CD1c-positive myeloid dendritic cell (primary cell): ENCODE measurements around the gene BRD4.
A peak's percentile ranks its signal among the peaks of the same experiment; 100 is the strongest.

Experiments
- DNase-seq: peaks from one replicate; pipeline ENCODE4 v3.0.0-alpha.2; 2016; ENCODE audit errors: extremely low spot score

Gene BRD4

DNA sequence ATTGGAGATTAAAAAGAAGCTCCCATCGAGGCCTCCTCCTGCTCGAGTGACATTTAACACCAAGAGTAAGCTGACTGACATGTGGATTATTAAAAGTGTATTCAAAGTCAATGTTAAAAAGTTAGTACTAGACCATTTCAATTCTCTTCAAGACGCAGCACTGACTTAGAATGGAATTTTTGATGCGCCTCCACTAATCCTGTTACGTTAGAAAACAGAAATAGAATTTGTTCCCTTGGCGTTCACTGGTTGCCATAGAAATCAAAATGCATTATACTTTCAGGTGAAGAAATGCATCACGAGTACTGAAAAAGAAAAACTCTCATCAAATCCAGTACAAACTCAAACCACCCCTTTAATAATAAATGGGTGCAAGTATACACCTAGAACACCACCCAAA, 42.2 kb downstream of the BRD4 start:
- no peak for DNase-seq

DNA sequence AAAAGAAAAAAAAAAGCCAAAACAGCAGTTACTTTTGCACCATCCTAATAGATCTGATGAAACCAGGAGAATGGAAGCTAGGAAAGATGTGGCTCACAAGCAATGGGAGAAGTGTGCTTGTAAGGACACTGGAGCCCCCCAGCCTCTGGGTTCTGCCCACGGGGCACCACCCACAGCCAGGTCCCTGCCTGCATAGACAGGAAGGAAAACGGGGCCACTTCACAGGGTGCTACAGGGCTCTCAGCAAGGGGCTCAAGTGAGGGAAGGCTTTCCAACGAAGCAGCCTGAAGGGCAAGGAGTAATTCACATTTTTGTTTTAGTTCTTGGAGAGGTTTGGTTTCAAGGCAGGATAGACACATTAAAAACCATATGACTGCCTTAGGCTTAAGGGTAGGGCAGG, 42.7 kb downstream of the BRD4 start:
- DNase-seq: no peak

DNA sequence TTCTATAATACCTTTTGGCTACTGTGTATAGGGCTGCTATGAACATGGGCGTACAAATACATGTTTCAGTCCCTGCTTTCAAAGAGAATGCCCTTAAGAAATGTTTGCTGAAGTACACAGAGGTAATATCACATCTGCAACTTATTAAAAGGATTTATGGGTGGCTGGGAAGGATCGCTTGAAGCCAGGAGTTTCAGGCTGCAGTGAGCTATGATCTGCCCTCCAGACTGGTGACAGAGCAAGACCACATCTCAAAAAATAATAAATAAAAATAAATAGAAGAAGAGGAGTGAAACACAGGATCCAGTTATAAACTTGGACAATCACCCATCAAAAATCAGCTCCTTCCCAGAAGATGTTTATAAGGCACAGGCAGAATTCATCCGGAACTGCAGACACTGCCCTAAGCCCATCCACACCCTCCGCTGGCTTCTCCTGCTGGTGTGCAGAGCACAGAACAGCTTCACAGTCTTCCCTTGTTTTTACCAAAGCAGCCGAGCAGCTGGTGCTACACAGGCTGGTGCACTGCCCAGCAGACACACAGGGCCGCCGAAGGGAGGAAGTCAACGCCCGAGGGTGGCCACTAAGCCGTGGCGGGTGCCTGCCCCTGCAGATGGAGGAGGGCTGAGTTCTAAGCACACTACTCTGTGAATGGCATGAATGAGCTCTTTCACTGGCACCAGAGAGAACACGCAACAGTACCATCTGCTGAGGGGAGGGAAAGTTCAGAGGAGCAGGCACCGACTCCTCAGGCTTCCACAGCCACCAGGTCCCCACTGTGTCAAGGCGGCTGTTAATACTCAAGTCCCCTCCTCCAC, 44.0 kb downstream of the BRD4 start:
- DNase-seq: no peak

DNA sequence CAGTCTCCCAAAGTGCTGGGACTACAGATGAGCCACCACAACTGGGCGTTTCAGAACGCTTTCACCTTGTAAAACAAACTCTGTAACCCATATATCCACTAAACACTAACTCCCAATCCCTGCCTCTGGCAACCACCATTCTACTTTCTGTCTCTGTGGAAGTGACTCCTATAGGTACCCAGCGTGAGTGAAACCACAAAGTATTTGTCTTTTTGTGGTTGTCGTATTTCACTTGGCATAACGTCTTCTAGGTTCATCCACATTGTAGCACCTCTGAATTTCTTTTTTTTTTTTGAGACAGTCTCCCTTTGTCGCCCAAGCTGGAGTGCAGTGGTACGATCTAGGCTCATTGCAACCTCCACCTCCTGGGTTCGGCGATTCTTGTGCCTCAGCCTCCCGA, 44.8 kb downstream of the BRD4 start:
- DNase-seq: no peak

DNA sequence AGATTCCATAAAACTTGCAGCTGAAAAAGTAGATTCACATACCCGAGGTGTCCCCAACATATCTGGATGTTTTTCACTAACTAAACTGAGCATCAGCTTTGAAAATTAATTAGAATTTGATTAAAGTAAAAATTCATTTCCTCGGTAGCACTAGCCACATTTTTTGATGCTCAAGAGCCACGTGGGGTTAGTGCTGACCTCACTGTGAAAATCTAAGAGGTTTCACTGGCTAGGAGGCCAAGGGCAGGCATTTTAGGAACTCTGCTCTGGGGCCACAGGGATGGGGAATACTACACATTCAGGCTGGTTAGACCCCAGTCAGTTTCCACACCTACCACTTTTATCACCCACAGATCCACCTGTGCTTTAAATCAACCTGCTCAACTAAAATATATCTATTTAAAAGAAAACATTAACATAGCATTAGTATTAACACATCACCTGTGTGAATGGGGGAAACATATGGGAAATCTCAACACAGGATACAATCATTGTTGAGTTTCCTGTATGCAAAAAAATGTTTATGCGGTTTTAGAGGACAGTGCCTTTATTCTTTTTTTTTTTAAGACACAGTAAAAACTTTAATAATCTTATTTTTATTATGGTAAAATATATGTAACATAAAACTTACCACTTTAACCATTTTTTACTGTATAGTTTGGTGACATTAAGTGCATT, 45.5 kb downstream of the BRD4 start:
- DNase-seq: no peak

DNA sequence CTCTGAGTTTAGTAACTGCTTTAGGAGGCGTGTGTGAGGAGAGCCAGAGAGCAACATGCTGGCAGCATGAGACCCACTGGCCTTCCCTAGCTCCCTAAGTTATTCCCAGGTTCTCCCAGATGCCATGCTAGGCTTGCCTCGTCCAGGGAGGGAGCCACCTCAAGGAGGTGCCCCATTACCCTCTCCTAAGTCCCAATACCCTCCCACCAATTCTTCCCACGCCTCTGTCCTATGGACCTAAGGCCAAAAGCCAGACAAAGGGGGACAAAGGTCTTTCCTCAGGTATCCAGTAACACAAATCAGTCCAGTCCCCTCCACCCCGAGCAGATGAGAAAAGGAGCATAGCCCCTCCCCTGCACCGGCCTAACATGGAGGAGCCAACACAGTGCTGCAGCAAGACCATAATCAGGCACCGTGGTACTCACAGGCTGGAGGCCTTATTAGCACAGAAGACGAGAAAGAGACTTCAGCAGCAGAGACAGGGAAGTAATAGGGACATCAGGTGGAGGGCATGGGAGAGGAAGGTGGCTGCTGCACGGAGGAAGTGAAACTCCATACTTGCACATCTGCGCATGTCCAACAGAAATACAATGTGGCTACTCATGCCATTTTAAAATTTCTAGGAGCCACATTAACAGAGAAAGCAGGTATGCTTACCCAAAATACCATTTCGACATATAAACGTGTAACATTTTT, 46.3 kb downstream of the BRD4 start:
- DNase-seq: peak; percentile 67

DNA sequence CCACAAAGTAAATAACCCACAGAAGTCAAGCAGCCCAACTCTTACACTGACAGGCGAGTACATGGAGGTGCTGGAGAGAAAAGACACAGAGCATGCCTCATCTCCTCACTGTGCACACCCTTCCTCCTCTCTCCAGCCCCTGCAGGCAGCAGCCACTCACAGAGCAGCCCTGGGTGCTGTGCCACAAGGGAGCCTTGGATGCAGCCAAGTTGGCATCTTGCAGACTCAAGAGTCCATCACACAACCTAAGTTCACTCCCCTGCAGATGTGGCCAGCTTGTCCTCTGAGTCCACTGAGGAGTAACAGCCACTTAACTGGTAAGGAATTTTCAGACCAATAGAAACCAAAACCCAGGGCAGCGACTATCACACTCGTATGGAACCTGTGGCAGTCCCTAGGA, 47.4 kb downstream of the BRD4 start:
- DNase-seq: no peak

DNA sequence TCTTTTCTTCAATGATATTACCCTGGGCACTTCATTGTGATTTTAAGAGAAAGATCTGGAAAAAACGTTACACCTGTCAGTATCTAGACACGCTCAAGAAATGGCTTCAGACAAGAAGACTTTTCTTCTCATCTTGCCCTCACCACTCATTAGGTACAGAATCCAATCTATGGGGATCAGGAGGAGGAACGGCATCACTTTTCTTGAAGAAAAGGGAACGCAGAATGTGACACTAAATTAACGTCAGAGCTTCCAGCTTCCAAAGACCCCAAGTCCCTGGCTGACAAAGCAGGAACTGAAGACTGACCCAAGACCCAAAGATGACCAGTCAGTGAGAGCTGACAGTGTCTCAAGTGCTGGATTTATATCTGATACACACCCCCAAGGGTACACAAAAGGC, 48.2 kb downstream of the BRD4 start:
- no peak for DNase-seq

DNA sequence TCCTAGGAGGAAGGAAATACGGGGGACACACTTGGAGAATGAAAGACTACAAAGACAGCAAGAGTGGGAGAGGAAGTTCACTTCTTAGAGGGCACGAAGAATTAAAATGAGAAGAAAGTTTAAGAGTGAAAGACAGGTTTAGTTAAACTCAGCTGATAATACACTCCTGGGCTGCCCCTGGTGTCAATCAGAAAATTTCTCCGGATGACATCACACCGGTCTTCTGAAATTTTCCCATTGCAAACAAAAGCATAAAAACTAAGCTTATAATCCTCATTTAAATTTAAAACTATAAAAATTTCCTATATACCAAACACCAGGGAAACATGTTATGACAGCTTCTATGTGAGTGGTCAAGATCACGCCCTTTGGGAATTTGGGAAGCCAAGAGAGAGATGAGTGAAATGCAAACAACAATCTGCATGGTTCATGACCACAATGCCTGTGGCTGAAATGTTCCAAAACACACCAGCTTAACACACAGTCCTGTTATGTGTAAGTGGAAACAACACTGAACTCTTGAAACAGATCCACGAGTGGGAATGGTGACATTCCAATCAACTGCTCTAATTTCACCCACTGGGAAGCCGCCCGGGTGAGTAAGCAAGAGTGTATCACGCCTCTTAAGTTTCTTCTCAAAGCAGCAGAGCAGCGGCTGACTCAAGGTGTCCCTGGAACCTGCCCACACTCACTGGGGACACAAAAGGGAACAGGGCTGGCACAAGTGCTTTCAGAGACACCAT, 49.0 kb downstream of the BRD4 start:
- DNase-seq: peak; percentile 70

DNA sequence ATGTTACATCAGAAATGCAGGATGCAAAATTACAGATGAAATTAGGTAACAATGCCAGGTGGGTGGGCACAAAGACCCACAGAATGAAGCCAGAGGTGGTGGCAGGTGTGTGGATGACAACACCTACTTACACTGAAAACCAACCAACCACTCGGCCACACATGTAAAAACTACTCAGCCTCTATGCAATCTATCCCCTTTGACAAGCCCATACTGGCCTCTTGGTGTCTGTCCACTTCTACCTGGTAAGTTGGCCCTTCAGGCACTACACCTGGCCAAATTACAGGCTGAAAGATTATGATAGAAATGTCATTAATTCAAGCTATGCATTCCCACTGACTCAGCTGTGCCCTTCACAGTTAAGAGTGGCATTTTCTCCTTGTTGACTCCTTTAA, 50.0 kb downstream of the BRD4 start:
- no peak for DNase-seq

DNA sequence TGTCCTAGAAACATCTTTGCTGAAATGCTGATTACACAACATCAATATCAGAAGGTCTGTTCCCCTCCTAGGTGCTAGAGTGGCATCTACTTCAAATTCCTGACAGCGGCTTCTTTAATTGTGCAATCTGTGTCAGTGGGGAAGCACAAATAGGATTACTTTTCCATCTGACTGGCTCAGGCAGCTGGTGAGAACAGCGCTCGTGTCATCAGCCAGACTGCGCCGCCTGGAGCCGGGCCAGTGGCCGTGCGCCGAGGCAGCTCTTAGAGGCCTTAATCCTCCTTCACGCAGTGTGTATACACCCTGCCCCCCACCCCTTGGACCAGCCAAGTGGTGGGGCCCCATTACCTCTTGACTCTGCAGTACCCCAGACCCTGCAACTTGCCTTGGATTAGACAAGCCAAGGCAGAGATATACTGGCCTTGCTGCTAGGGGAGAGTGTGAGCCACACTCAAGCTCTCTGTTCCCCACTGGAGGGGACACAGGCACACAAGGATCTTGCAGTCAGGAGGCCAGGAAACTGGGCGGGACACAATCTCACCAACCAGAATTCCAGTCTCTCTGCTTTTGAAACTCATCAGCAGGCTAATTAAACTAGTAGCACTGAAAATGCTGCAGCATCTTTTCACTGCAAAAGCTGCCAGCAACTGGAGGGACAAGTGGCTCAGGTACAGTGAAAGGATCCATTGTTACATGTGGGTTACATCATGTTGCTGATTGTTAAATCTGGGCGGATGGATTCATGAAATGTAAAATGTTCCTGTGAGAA, 51.2 kb downstream of the BRD4 start:
- DNase-seq: peak; percentile 58

DNA sequence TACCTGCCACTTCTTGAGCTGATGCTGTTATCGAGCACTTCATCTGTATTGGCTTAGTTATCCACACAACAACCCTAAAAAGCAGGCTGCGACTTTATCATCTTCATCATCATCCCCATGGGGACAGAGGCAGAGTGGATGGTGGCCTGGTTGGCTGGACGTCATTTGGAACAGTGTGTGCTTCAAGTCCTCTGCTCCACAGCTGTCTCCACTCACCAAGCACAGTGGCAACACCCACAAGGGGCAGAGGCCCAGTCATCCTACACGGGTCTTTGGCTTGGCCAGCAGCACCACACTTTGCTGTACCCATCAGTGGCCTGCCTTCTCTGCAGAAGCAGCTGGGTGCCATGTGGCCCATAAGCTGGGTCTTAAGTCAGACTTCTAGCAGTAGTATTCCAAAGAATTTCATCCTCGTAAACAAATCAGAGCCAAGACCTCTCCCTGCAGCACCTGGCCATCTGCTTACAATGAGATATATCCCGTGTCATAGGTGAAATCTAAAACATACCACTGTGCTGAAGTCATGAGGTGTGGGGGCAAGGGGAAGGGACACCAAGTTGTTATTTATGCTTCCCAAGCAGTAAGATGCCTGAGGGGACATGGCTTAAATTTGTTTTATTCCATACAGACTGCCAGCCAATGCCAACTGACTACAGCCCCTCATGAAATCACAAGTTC, 52.2 kb downstream of the BRD4 start:
- DNase-seq: no peak

DNA sequence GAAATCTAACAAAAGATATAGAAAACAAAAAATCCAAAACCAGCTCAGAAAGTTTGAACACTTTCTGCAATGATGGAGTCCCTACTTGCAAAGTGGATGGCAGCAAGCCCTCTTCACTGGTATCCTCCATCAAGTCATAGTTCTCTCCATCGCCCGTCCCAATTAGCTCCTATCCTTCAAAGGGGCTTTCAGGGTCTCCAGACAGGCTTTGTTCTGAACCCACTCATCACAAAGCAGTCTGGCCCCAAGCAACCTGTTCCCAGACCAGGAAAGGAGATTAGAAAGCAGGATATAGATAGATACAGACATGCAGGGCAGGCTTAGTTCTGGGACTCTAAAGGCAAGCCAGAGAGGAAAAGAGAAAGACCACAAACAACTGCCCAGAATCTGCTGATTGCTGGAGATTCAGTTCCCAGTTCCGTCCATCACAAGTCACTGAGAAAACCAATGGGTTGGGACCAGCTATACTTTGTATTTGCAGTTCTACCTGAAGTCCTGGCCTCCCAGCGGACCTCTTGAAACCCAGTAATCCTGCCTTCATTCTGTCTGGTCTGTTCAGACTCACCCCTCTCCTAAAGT, 52.9 kb downstream of the BRD4 start:
- DNase-seq: no peak

DNA sequence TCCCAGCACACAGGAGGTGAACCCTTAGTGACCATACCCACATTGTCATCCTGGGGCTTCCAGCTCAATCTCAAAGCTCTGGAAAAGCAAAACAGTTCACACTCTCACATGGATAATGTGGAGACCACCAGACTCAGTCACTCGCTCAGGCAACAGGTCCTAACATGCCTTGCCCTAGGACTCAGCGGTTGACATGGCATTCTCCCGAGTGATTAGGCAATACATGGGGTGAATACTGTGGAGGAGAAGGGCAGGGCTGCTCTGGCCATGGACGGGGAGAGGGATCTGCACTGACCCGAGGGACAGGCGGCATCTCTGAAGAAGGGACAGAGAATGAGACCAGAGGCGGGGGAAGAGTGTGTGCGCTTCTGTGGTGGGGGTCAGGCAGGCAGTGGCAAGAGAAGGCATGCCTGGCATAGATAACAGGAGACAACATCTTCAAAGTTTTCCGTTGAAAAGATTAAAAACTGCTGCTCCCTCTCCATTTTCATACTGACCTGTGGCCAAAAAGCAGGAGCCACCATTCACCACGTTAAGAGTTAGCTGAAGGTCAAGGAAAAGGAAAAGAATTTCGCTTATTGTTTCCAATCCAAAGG, 55.6 kb downstream of the BRD4 start:
- no peak for DNase-seq

DNA sequence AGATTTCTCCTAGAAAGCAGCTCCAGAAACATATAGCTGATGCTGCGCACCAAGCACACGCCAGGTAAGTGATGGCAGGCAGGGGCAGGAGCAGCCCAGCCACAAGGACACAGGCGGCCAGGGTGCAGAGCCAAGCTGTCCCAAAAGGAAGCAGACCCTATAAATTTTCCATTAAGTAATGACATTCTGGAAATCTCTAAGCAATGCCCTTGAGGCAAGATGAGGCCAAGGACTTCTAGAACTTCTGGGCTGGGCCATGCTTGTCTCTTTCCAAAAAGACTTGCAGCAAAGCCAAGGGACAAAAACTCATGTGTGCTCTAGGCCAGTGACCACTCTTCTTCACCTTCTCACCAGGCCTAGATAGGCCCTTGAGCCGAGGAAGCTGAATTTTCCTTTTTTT, 57.9 kb downstream of the BRD4 start:
- DNase-seq: no peak

DNA sequence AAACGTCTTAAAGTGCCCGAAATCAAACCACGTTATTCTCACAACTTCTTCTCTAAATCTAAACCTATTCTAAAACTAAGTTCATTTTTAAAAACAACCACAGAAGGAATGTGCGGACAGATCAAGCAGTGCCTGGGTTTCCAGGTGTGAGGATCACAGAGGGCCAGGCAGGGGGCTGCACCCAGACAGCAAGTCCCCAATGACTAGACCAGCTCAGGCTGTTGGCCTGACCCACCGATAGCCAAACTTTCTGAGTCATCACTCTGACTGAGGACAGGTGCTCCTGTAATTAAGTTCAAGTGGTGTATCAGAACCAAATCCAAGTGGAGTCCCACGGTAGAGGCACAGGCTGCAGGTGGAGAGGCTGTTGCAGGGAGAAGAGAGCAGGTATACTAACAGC, 62.5 kb downstream of the BRD4 start:
- DNase-seq: no peak

DNA sequence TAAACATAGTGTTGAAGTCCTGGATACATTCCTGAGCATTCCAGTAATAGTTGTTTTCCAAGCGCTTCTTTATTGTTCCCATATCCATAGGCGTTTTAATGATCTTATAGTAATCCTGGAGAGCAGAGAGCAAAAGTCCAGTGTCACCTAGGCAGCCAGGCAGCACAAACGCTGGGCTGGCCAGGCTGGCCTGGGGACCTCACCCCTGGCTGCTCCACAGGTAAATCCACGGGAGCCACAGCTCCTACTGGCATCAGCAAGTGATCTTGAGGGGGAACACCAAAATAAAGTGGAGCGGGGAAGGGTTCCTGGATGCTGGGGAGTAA, 63.4 kb downstream of the BRD4 start:
- no peak for DNase-seq

DNA sequence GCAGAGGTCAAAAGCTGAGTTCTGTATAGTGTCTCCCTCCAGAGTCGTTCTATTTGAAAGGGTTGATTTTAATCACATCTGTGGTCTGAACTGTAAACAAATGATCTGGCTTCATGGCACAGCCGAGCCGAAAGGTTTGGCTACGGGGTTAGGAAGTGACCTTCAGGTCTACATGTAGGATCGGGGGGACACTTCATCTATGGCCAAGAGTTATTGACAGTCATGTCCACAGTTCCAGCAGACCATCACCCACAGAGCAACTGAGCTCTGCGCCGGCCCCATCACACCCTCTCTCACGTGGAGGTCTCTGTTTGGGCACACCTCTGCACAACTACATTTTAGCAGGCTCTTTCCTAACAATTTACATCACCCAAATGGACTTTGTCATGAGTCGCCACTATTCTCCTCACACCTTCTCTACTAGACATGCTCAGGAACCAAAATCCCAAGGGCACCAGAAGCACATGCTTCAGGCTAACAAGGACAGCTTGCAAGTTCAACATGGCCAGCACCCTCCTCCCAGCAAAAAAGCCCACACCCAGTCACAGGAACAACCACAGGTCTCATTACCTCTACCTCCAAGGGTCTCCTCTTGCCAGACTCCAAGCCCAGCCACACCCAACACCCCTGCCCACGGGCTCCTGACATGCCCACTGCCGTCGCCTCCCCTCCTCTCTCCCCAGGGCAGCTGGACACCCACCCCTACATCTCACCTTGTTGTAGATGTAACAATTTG, 64.0 kb downstream of the BRD4 start:
- DNase-seq: no peak

DNA sequence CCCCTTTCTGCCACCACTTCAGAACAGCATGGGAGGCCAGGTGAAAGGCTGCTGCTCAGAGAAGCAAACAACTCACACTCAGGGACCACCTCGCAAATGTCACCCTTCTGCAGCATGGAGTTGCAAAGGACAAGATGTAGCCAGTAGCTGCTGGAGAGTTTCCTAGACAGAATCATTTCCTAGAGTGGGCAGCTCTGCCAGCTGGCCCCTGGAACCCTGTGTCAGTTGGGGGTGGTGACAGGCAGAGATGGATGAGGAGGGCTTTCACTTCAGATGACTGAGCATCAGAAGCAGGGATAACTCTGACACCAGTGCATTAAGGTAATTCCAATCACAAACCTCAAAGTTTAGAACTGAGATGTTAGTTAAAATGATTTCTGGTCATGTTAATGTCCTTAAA, 65.7 kb downstream of the BRD4 start:
- DNase-seq: no peak

DNA sequence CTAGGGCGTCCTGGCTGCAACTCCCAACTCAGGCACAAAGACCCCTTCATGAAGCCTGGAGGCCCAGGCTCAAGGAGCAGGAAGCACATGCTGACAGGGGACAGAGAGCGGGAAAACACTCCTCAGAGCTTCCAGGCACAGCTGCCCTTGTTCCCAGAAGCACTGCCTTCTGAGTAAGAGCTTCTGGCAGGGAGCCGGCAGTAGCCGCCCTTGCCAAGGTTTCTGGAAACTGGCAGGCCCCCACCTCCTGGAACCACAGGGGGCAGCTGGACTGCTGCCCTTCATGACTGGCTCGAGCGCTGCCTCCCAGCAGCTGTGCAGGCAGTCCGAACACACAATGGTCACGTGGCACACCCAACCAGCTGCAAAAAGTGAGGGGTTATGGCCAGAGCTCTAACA, 66.5 kb downstream of the BRD4 start:
- no peak for DNase-seq
